Mammary microvascular endothelial cell (primary cell): ENCODE results near the gene ACTR1B. TPM values are rescaled to one million over a fixed set of nuclear protein-coding genes. Genes with fewer than 3 reads are reported as not detected.

Experiments
- total RNA-seq: library from RNA; depleted of rRNA; stranded (reverse); fragments of >200 nt; gene quantifications from 2 replicates; pipeline ENCODE4 v1.2.3, GENCODE V29; 2015

ACTR1B gene
- 54.8 and 58.9 TPM in 2 replicates for total RNA-seq

DNA sequence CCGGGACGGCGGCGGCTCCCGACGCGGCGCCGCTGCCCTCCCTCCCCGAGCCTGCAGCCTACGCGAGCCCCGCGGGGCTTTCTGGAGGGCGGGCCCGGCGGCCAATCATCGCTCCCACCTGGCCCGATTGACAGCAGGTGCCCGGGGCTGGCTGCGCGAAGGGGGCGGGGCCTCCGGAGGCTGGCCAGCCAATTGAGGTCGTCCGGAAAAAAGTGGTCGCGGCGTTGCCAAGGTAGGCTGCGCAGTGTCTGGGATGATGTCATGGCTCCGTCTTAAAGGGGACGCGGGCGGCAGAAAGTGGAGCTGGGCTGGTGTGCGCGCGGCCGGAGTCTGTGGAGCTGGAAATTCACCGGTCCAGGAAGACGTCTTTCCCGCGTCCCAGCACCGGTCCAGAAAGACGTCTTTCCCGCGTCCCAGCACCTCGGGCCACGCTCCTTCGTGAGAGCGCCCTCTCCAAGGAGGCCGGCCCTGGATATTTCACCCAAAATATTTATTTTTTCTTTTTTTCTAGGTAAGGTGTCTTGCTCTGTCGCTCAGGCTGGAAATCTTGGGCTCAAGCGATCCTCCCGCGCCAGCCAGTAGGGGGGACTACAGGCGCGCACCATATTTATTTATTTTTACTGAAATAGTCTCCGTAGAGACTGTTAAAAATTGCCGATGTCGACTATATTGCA is at the start of gene ACTR1B:
ACTR1B (minus strand) TSS at position 83 of the 674 bp plus-strand sequence. CDS start 154 bp downstream, outside the sequence.

DNA sequence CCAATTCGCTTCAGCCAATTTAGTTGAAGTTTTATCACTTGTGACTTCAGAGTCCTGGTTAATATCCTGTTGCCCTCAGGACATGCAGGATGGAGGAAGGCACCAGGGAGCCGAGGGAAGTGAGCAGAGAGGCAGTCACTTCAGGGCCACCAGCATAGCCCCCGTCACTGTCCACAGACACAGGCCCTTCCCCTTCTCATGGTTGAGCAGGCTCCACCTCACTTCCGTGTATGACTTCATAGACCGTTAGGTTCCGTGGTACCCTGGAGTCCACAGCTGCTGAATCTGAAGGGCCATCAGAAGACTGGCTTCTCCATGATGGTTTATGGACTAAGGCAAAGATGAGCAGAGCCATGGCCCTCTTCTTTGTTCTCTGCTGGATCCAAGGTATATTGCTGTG is 5.6 kb upstream of the ACTR1B start, which contains the start of gene C2orf92:
C2orf92 (plus strand) TSS at position 266 of the 400 bp plus-strand sequence; CDS start at position 342, 76 bp downstream.

GRCh38 chr2:97645695-97646629 is 17.9 kb downstream of the ACTR1B start, which contains the start of gene COX5B:
TSS of gene COX5B (plus strand) at chr2:97646062. CDS start at chr2:97646087, 25 bp downstream.

Other genes starting within 250 kb of the ACTR1B start
- 11.0 and 11.3 TPM in 2 replicates for gene ANKRD36B, start 74.2 kb downstream of the ACTR1B start, total RNA-seq
- gene COX5B, start 18.0 kb downstream of the ACTR1B start, total RNA-seq = 325 and 348 TPM in 2 replicates
- gene C2orf92, start 5.7 kb upstream of the ACTR1B start, total RNA-seq = 0.54 TPM in 1 of 2 replicates, not detected in the other
- 0.53 TPM in 1 of 2 replicates, not detected in the other for gene ZAP70, start 49.5 kb upstream of the ACTR1B start, total RNA-seq